ENCODE measurements around the gene TRAPPC5. TPM values are rescaled to one million over a fixed set of nuclear protein-coding genes. Genes with fewer than 3 reads are reported as not detected.

Gene TRAPPC5
- polyA plus RNA-seq, 3 donors = 39.8 to 49.0 (median 46.4) TPM

DNA sequence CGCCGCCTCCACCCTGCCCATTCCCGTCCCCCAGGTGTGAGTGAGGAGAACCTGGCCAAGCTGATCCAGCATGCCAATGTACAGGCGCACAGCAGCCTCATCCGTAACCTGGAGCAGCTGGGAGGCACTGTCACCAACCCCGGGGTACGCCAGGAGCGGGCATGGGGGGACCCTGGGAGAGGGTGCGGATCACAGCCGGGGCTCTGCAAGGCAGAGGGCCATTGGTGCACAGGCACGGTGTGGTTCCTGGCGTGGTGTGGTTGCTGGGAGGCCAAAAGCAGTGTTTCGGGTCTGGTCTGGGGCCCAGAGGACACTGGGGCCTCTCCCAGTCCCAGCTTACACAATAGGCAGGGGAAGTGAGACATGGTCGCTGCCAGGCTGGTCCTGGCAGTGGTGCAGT is 35.5 kb upstream of the TRAPPC5 start:
- no peak for DNase-seq (ENCODE audit: low read depth in 3 of 3, low spot score in 2 of 3)

DNA sequence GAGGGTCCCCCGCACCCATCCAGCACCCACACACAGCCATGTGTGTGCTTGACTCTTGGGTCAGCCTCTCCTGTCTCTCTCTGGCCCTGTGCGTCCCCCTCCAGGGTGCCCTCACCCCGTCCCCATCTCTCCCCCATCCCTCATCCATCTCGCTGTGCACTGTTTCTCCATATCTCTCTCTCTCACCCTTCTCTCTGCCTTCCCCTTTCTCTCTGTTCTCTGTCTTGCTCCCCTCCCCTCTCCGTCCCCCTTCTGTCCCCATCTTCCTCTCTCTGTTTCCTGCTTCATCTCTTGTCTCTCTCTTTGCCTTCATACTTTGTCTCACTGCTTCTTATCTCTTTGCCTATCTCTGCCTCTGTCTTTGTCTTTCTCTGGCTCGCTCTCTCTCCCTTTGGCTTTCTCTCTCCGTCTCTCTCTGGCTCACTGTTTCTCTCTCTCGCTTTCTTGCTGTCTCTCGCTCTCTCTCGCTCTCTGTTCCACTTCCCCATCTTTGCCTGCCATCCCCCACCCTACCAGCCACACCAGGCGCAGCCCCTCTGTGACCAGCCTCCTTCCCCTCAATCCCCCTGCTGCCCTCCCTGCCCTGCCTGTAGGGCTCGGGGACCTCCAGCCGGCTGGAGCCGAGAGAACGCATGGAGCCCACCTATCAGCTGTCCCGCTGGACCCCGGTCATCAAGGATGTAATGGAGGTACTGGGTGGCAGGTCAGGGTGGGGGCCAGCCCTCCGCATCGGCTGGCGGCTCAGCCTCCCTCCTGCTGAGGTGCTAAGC is 34.8 kb upstream of the TRAPPC5 start:
- DNase-seq (ENCODE audit: low read depth in 3 of 3, low spot score in 2 of 3) = no peak

DNA sequence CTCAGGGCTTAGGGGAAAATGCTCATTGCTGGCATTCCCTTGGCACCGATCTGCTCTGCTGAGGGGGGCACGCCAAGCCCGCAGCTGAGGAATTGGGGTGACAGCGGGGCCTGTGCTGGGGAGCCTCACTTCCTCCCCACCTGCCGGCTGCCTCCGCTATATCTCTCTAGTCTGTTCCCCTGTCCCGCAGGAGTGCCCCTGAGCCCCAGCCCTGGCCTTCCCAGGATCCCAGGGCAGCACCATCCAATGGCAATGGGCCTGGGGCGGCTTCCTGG is 34.3 kb upstream of the TRAPPC5 start:
- DNase-seq (ENCODE audit: low read depth in 3 of 3, low spot score in 2 of 3) = no peak

DNA sequence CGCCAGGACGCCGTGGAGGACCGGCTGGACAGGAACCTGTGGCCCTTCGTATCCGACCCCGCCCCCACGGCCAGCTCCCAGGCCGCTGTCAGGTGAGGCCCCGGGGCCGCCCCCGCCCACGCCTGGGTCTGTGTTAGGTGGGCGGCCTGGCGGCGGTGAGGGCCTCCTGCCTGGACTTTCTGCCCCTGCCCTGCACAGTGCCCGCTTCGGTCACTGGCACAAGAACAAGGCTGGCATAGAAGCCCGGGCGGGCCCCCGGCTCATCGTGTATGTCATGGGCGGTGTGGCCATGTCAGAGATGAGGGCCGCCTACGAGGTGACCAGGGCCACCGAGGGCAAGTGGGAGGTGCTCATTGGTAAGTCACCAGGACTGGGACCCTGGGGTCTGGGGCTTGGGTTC is 33.5 kb upstream of the TRAPPC5 start:
- no peak for DNase-seq (ENCODE audit: low read depth in 3 of 3, low spot score in 2 of 3)

DNA sequence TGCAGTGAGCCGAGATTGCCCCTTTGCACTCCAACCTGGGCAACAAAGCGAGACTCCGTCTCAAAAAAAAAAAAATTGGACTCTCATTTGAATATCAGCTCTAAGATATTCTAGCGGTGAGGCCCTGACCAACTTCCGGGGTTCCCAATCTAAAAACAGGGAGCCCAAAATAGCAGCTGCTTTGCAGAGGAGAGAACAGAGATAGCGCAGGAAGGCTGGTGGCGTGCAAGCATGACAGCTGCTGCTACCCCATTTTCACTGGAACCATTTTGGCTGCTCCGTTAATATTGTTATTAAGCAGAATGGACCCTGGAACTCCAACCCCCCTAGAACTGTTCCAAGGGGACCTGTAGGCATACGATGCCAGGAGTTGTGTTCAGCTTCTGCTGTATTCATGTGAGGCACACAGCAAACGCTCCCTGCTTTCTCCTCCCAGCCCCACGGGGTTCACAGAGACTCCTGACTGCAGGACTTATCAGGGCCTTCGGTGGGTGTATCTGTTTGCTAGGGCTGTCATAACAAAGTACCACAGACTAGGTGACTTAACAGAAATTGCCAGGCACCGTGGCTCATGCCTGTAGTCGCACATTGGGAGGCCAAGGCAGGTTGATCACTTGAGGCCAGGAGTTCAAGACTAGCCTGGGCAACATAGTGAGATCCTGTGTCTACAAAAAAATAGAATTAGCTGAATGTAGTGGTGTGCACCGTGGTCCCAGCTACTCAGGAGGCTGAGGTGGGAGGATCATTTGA is 32.2 kb upstream of the TRAPPC5 start:
- no peak for DNase-seq (ENCODE audit: low read depth in 3 of 3, low spot score in 2 of 3)

DNA sequence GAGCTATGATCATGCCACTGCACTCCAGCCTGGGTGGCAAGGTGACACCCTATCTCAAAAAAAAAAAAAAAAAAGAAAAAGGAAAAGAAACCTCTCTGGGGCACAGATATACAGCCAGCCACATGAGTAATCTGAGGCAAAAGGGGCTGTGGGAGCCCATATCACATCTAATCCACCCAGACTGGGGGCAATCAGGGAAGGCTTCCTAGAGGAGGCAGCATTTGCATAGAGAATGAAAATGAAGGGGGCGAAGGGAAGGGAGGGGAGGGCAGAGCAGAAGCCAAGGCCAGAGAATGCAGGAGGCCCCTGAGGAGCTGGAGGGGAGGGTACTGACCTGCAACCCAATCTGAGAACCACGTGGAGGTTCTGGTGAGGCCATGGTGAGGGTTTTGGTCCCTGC is 30.5 kb upstream of the TRAPPC5 start:
- no peak for DNase-seq (ENCODE audit: low read depth in 3 of 3, low spot score in 2 of 3)

DNA sequence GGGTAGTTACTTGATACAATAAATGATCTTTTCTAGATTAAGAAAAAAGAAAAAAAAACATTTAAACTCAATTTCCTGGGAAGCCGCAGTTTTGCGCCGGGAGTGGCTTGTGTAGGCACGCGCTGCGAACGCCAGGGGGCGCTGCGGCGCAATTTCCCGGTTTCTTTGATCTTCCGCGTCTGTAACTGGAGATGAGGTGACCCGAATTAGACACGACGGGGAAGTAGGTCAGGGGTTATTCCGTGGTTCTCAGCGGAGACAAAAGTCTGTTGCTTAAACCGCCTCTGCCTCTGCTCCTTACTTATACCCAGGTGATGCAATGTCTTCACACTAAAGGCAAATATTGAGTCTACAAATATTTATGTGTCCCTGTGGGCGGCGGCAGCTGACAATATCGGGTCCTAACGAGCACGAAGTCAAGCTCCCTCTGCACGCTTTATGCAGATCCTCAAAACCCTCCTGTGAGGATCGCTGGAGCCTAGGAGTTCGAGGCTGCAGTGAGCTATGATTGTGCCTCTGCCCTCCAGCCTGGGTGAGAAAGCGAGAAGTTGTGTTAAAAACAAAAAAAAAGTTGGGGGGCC is 28.5 kb upstream of the TRAPPC5 start:
- peak; percentile 60 to 78 (median 75) for DNase-seq (ENCODE audit: low read depth in 3 of 3, low spot score in 2 of 3)

DNA sequence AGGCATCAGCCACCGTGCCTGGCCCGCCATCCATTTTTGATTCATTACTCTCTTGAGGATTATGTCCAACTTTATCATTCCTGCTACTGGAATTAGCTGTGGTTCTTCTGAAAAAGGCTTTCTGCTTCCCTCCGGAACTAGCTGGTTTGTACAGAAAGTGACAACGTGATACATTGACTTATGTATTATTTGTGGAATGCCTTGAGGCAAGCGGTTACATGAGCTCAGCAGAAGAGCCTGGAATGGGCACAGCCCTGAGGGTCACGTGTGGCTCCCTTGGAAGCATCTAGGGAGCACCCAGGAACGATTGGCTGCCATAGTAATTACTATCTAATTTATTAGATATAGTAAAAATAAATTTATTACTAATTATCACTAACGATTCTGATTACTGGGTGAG is 26.2 kb upstream of the TRAPPC5 start:
- DNase-seq (ENCODE audit: low read depth in 3 of 3, low spot score in 2 of 3) = no peak

DNA sequence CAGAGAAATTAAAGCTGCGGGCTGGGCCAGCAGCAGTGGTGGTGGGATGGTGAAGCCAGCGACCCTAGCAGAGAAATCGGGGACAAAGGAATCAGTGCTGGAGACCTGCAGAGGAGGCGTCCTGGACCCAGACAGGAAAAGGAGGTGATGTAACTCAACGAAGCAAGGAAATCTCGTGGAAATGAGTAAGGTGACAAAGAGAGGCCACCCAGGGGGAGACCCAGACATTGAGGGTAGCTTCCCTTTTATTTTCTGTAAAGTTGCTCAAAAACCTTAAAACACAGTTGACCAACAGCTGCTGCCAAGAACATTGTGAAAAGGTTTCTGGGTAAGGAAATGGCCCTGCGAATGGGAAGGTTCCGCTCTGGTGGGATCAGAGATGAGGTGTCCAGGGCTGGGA is 25.1 kb upstream of the TRAPPC5 start:
- DNase-seq (ENCODE audit: low read depth in 3 of 3, low spot score in 2 of 3) = no peak

DNA sequence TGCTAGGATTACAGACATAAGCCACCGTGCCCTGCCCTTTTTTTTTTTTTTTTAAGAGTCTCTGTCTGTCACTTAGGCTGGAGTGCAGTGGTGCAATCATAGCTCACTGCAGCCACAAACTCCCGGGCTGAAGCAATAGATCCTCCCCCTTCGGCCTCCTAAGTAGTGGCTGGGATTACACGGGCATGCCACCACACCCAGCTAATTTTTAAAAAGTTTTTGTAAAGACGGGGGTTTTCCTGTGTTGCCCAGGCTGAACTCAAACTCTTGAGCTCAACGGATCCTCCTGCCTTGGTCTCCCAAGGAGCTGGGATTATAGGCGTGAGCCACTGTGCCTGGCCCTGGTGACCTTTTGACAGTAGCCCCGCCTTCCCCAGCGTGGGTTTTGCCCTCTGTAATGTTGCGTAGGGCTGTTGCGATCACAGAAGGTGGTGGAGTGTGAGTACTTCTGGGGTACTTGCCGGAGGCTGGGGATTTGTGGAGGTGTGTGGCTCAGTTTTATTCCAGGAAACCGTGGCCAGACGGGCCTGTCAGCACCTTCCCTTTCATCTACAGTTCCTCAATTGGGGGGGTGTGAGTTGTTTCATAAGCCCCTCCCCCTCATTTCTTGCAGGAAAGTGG is 23.4 kb upstream of the TRAPPC5 start:
- no peak for DNase-seq (ENCODE audit: low read depth in 3 of 3, low spot score in 2 of 3)

DNA sequence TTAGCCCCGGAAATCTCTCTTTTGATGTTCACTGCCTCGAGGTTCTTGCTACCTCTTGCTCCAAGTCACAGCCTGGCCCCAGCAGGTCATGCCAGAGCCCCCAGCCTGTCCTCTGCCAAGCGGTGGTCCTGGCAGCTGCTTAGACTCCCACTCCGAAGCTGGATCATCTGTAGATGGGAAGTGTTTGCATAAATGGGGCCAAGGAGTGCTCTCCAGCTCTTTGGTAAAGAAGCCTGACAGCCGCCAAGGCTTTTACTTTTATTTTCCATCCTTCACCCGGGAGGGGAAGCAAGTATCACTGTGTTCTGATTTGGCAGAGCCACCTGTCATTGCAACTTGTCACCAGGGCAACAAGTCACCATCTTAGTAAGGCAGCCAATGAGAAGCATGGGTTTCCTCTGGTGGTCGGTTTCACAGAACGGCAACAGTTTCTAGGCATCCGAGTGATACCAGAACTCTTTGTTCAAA is 22.4 kb upstream of the TRAPPC5 start:
- DNase-seq (ENCODE audit: low read depth in 3 of 3, low spot score in 2 of 3) = no peak

DNA sequence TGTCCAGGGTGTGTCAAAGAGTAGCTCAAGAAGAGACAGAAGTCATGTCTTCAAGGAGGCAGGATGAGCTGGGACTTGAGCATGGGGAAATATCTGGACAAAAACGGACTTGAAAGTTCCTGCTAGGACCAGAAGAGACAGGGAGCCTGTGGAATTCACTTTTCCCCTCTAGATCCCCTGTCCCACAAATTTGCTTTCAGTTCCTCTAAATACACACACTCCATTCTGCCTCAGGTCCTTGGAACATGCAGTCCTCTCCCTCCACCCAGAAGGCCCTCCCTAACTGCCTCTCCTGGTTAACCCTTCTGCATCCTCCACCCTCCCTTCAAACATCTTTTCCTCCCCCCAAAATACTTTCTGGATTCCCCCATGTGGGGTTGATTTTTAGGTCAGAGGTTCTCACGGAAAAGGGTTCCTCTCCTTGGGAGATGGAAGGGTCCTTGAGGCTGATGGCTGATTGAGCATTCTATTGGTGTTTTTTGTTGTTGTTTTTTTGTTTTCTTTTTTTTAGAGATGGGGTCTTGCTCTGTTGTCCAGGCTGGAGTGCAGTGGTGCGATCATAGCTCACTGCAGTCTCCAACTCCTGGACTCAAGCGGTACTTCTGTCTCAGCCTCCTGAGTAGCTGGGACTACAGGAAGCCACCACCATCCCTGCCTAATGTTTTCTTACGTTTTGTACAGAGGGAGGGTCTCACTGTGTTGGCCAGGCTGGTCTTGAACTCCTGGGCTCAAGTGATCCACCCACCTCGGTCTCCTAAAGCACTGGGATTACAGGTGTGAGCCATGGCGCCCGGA is 18.7 kb upstream of the TRAPPC5 start:
- DNase-seq (ENCODE audit: low read depth in 3 of 3, low spot score in 2 of 3) = no peak

DNA sequence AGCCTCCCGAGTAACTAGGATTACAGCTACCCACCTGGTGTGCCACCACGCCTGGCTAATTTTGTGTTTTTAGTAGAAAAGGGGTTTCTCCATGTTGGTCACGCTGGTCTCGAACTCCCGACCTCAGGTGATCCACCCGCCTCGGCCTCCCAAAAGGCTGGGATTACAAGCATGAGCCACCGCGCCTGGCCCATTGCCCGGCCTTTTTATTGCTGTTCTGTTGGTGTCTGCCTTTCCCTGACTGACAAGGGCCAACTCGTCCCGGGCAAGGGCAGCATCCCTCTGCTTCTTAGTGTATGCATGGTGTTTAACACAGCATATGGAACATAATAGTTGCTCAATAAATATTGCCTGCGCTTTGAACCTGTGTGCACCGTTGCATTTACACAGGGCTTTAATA is 18.0 kb upstream of the TRAPPC5 start:
- no peak for DNase-seq (ENCODE audit: low read depth in 3 of 3, low spot score in 2 of 3)

DNA sequence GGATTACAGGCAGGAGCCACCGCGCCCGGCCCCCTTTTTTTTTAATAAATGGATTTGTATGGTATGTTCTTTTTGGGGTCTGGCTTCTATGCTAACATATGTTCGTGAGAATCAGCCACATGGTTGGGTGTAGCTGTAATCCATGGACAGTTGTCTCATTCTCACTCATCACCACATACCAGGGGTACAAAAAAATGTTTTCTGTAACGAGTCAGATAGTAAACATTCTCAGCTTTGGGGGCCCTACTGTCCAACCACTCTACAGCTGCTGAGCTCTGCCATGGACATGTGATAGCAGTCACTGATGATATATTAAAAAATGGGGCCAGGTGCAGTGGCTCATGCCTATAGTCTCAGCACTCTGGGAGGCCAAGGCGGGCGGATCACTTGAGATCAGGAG is 16.9 kb upstream of the TRAPPC5 start:
- no peak for DNase-seq (ENCODE audit: low read depth in 3 of 3, low spot score in 2 of 3)

DNA sequence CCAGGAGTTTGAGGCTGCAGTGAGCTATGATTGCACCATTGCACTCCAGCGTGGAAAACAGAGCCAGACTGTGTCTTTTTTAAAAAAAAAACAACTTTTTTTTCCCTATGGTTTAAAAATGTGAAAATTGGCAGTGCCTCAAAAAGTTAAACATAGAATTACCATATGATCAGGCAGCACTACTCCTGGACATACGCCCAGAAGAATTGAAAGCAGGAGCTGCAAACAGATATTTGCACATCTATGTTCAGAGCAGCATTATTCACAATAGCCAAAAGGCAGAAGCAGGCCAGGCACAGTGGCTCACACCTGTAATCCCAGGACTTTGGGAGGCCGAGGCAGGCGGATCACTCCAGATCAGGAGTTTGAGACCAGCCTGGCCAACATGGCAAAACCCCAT is 15.6 kb upstream of the TRAPPC5 start:
- DNase-seq (ENCODE audit: low read depth in 3 of 3, low spot score in 2 of 3) = no peak

DNA sequence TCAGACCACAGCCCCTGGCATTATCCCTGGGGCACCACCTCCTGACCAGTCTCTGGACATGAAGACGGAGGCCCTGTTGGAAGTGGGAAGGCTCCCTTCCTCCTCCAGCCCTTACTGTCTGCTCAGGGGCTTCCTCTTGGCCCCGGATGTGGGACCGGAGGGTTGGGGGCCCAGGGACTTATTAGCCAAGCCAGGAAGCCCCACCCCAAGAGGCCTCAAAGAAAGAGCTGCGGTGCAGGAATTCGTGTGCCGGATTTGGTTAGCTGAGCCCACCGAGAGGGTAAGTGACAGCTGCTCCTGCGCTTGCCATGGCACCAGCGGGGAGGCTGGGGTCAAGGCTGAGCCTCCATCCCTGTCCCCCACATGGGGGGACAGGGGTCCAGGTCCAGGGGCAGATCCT is 11.8 kb upstream of the TRAPPC5 start, which contains the start of gene RETN:
Gene RETN, plus strand, starts transcription at position 208 of the 400 bp plus-strand sequence. CDS start 278 bp downstream, outside the sequence.
- DNase-seq (ENCODE audit: low read depth in 3 of 3, low spot score in 2 of 3) = no peak

DNA sequence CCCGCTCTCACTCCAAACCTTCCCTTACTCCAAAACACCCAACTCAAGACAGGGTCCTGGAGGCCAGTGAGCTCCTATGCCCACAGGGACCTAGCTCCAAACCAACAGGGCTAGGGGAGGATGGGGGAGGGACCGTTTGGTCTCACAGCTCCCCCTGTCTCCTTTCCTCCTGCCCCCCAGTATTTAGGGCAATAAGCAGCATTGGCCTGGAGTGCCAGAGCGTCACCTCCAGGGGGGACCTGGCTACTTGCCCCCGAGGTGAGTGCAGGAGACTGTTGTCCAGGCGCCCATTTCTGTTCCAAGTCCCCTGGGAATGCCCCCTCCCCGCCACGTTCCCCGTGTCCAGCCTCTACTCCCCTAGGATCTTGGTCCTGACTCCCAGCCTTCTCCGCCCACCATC is 11.0 kb upstream of the TRAPPC5 start:
- no peak for DNase-seq (ENCODE audit: low read depth in 3 of 3, low spot score in 2 of 3)

DNA sequence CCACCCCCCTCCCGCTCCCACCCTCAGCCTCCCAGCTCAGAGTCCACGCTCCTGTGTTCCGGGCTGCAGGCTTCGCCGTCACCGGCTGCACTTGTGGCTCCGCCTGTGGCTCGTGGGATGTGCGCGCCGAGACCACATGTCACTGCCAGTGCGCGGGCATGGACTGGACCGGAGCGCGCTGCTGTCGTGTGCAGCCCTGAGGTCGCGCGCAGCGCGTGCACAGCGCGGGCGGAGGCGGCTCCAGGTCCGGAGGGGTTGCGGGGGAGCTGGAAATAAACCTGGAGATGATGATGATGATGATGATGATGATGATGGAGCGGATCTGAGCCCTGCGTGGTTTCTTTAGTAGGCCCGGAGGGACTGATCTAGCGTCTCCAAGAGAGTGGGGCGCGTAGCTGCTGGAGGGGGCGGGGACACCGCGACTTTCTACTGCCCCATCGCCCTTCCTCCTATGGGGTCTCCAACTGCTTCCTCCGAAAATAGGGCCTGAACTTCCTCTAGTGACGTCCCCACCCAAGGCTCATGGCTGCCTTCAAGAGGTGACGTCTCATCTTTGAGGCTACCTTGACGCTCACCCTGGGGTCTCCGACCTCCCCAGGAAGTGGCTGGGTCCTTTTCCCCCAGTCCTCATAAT is 10.4 kb upstream of the TRAPPC5 start:
- DNase-seq (ENCODE audit: low read depth in 3 of 3, low spot score in 2 of 3) = no peak

DNA sequence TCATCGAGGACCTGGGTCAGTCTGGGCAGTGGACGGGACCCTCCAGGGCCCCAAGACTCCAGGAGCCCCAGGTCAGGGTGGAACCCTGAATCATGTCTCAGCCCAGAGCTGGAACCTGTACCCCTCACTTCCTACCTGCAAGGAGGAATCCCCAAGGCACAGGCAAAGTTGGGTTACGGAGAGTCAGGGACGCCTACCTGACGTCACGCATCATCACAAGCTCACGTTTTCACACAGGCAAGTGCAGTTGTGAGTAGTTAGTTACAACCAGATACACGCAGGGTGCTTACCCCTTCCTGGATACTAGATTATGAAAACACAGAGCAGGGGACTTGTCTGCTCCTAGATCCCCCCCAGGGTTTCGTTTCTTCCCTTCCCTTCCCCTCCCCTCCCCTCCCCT is 9.8 kb upstream of the TRAPPC5 start:
- DNase-seq (ENCODE audit: low read depth in 3 of 3, low spot score in 2 of 3) = no peak

DNA sequence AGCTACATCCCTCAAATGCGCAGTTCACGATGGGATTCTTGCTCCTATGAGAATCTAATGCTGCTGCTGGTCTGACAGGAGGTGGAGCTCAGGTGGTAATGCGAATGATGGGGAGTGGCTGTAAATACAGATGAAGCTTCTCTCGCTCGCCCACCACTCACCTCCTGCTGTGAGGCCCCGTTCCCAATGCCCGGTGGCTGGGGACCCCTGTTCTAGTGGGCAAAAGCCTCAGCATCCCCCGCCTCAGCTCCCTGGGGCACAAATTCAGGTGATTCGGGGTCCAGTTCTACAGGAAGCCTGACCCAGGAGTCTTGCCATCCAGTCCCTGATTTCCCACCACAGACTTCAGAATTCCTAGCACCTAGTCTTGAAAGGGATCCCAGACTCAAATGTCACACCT is 8.1 kb upstream of the TRAPPC5 start:
- DNase-seq (ENCODE audit: low read depth in 3 of 3, low spot score in 2 of 3) = no peak
